Right lobe of liver (tissue), 6 donors: ENCODE data around the gene RAB21. TPM values are rescaled to one million over a fixed set of nuclear protein-coding genes. Genes with fewer than 3 reads are reported as not detected.

Source experiments
- ATAC-seq, 4 donors: fragments of 200-7000 bp; cut with Tn5 transposase; one replicate each; pipeline ENCODE4 v1.9.1; 2020; ENCODE audit warnings: mild to moderate bottlenecking in 4 of 4, moderate library complexity in 4 of 4
- DNase-seq, 3 donors: peaks; one replicate each; pipeline ENCODE4 v3.0.0-alpha.2; 2020
- H3K27ac ChIP-seq, 3 donors: fragments of 200-600 bp; one replicate each; pipeline ENCODE4 v1.8.0; 2022
- H3K27me3 ChIP-seq, 2 donors: fragments of 200-600 bp; one replicate each; pipeline ENCODE4 v1.8.0; 2022
- H3K36me3 ChIP-seq, 4 donors: fragments of 200-600 bp; sonication (generic) in 1 of 4; one replicate each; pipeline versions ENCODE4 v1.5.1 to v1.8.0; 2017 to 2022; ENCODE audit warnings: control low read depth in 1 of 4
- H3K4me1 ChIP-seq, 4 donors: fragments of 200-600 bp; sonication (generic) in 1 of 4; one replicate each; pipeline versions ENCODE4 v1.5.1 to v1.8.0; 2017 to 2022; ENCODE audit warnings: control low read depth in 1 of 4
- H3K4me3 ChIP-seq, 3 donors: fragments of 200-600 bp; one replicate each; pipeline ENCODE4 v1.8.0; 2022
- H3K9me3 ChIP-seq, 4 donors: fragments of 200-600 bp; sonication (generic) in 1 of 4; one replicate each; pipeline versions ENCODE4 v1.5.1 to v1.8.0; 2017 to 2022; ENCODE audit warnings: control low read depth in 1 of 4
- CTCF ChIP-seq, 4 donors: fragments of 200-600 bp in 3 of 4; fragments of 450-650 bp in 1 of 4; IDR thresholded peaks; one replicate each; pipeline versions ENCODE4 v1.5.1 to v1.8.0; 2016 to 2022; ENCODE audit warnings: antibody characterized with exemption in 4 of 4, mild to moderate bottlenecking in 2 of 4
- POLR2A ChIP-seq: fragments of 450-650 bp; IDR thresholded peaks from one replicate; pipeline ENCODE4 v1.6.1; 2017; ENCODE audit warnings: antibody characterized with exemption, mild to moderate bottlenecking
- WGBS: methylation state at CpG from one replicate; pipeline ENCODE4 v1.1.6; 2018; ENCODE audit warnings: low coverage, low lambda C conversion rate; ENCODE audit not compliant: insufficient coverage; ENCODE audit errors: missing lambda C conversion rate; 5-methylcytosine and 5-hydroxymethylcytosine counted together
- intact Hi-C, 2 donors: fragments of 100-400 bp; cut with DNase I; formaldehyde crosslinking; loops; one replicate each; pipeline versions ENCODE4 v1.11.2 to v1.14.1; 2022
- total RNA-seq, 6 experiments: library from RNA; depleted of rRNA in 2 of 6; stranded (reverse); fragments of >200 nt in 2 of 6; fragmentation: NEBNext Ultra II Directional in 3 of 6; extraction: Animal tissue kit (Norgen Biotek cat#: 25700) in 3 of 6; gene quantifications; one replicate each; pipeline versions ENCODE4 v1.1.0 to v1.2.4, GENCODE V29; 2016 to 2023
- donor health status: DM: no; HTN: yes; CAD: no.
- donor health status: DM: no; HTN: no; CAD: no.
- donor health status: DM: no; HTN: no; CAD: no.
- donor health status: DM: no; HTN: yes; CAD: no.
- donor health status: DM: no; HTN: yes; CAD: no.

Gene RAB21
- total RNA-seq, 6 experiments from 2014 or later: 23.0 to 45.2 (median 31.3) TPM

GRCh38 chr12:71726548-71726947 is 28.1 kb upstream of the RAB21 start:
- ATAC-seq: peak; percentile 61 to 82 (median 76)
- no peak for DNase-seq
- H3K36me3 ChIP-seq: no peaks in the 10 kb centered on the region
- H3K9me3 ChIP-seq: no peaks in the 10 kb centered on the region
- H3K27me3 ChIP-seq: no peaks in the 10 kb centered on the region
- H3K4me1 ChIP-seq: peaks cover 0 to 6% (median 0%) of the 10 kb centered on the region in 4 donors
- intact Hi-C loops: no loop called here
- WGBS: 40% methylated on average over 2 of the region's 2 CpGs
- H3K27ac ChIP-seq: no peak overlapping the region
- TF ChIP-seq CTCF (IDR thresholded peaks at IDR 0.05) (no peak), POLR2A (no peak)
- no peak overlapping the region for H3K4me3 ChIP-seq

GRCh38 chr12:71727958-71728357 is 26.7 kb upstream of the RAB21 start:
- Histone ChIP-seq H3K27me3 (no peaks in the 10 kb centered on the region), H3K36me3 (no peaks in the 10 kb centered on the region), H3K9me3 (no peaks in the 10 kb centered on the region), H3K4me1 (peaks cover 0 to 6% (median 0%) of the 10 kb centered on the region in 4 donors), H3K27ac (no peak overlapping the region), H3K4me3 (no peak overlapping the region)
- ATAC-seq: no peak
- DNase-seq: no peak
- 69% methylated on average over 2 of the region's 5 CpGs for WGBS
- TF ChIP-seq CTCF (IDR thresholded peaks at IDR 0.05): no peak
- TF ChIP-seq POLR2A: no peak
- intact Hi-C loops: no loop called here

GRCh38 chr12:71730936-71731335 is 23.7 kb upstream of the RAB21 start:
- no peaks in the 10 kb centered on the region for H3K9me3 ChIP-seq
- DNase-seq (no peak), ATAC-seq (no peak)
- no peak overlapping the region for H3K4me3 ChIP-seq
- peaks cover 0 to 6% (median 0%) of the 10 kb centered on the region in 4 donors for H3K4me1 ChIP-seq
- no peaks in the 10 kb centered on the region for H3K27me3 ChIP-seq
- no peaks in the 10 kb centered on the region for H3K36me3 ChIP-seq
- TF ChIP-seq CTCF (IDR thresholded peaks at IDR 0.05): no peak
- TF ChIP-seq POLR2A: no peak
- no peak overlapping the region for H3K27ac ChIP-seq
- intact Hi-C loops: no loop called here
- 77% methylated on average over 7 of the region's 7 CpGs for WGBS

- WGBS: 51% methylated on average over 11 of the region's 21 CpGs
- Histone ChIP-seq H3K36me3 (no peaks in the 10 kb centered on the region), H3K27me3 (no peaks in the 10 kb centered on the region), H3K4me3 (peak overlapping the region in 1 of 3 donors; percentile 2), H3K27ac (no peak overlapping the region), H3K9me3 (no peaks in the 10 kb centered on the region), H3K4me1 (peaks cover 0 to 2% (median 0%) of the 10 kb centered on the region in 4 donors)
- TF ChIP-seq CTCF (IDR thresholded peaks at IDR 0.05) (peak in 1 of 4 donors; percentile 9), POLR2A (no peak)
- intact Hi-C loops: no loop called here
- ATAC-seq (peak; percentile 28 to 85 (median 64)), DNase-seq (peak in 1 of 3 donors; percentile 55)
Observed at GRCh38 chr12:71731439-71732356, 23.0 kb upstream of the RAB21 start.
